Keratinocyte (primary cell): Measurements from ENCODE around the gene DCTN4.
"Not testable (repeated sequence)": the region's sequence is repeated elsewhere in the genome, so short reads cannot be mapped to it uniquely, and the experiment has no call there.

Experiments
- EZH2 ChIP-seq: IDR thresholded peaks from one replicate; pipeline ENCODE4 v1.6.1; 2012; ENCODE audit warnings: inconsistent platforms, mild to moderate bottlenecking, low read length, moderate library complexity
- TF ChIP-seq, protein P1 (sequence below), 3 experiments: IDR thresholded peaks in 1 of 3; conservative IDR thresholded peaks in 1 of 3; optimal IDR thresholded peaks in 1 of 3; 2 replicates in 2 of 3; 3 replicates in 1 of 3; pipeline versions ENCODE3 to v1.5.1; 2011; ENCODE audit warnings: low read length in 3 of 3, mild to moderate bottlenecking in 3 of 3, moderate library complexity in 2 of 3, control low read depth in 1 of 3, inconsistent platforms in 1 of 3; ENCODE audit not compliant: insufficient read depth in 2 of 3; ENCODE audit errors: extremely low read depth in 1 of 3

DNA sequence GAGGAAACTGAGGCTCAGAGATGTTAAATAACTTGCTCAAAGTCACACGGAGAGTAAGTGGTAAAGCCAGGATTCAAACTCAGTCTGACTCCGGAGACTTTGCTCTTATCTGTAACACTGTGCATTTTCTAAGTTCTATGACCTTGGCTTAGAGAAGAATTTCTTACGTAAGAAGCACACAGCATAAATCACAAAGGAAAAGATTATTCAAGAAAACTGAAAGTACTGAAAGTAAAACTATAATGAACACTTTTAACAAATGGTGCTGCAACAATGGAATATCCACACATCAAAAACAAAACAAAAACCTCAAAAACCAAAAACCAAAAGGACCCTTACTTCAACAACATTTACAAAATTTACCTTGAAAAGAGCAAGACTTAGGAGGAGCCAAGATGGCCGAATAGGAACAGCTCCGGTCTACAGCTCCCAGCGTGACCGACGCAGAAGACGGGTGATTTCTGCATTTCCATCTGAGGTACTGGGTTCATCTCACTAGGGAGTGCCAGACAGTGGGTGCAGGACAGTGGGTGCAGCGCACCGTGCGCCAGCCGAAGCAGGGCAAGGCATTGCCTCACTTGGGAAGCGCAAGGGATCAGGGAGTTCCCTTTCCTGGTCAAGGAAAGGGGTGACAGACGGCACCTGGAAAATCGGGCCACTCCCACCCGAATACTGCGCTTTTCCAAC is 16.2 kb downstream of the DCTN4 start:
- TF ChIP-seq, protein P1, sequence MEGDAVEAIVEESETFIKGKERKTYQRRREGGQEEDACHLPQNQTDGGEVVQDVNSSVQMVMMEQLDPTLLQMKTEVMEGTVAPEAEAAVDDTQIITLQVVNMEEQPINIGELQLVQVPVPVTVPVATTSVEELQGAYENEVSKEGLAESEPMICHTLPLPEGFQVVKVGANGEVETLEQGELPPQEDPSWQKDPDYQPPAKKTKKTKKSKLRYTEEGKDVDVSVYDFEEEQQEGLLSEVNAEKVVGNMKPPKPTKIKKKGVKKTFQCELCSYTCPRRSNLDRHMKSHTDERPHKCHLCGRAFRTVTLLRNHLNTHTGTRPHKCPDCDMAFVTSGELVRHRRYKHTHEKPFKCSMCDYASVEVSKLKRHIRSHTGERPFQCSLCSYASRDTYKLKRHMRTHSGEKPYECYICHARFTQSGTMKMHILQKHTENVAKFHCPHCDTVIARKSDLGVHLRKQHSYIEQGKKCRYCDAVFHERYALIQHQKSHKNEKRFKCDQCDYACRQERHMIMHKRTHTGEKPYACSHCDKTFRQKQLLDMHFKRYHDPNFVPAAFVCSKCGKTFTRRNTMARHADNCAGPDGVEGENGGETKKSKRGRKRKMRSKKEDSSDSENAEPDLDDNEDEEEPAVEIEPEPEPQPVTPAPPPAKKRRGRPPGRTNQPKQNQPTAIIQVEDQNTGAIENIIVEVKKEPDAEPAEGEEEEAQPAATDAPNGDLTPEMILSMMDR (optimal IDR thresholded peaks at IDR 0.05 in 1 of 3, IDR thresholded peaks at IDR 0.05 in 1 of 3, conservative IDR thresholded peaks at IDR 0.05 in 1 of 3; ENCODE audit: extremely low read depth in 1 of 3, insufficient read depth in 2 of 3, low read length in 3 of 3): not testable (repeated sequence)
- not testable (repeated sequence) for TF ChIP-seq EZH2
